Myocyte (in vitro differentiated cells): Measurements from ENCODE around the gene XIRP1. TPM values are rescaled to one million over a fixed set of nuclear protein-coding genes. Genes with fewer than 3 reads are reported as not detected.

Experiments
- DNase-seq: peaks from one replicate; pipeline ENCODE4 v3.0.0-alpha.2; 2012; ENCODE audit warnings: low read depth
- total RNA-seq: library from RNA; depleted of rRNA; stranded (reverse); fragments of >200 nt; gene quantifications from 2 replicates; pipeline ENCODE4 v1.2.3, GENCODE V29; 2014

Gene XIRP1
- total RNA-seq, 1 donor from 2014 or later = 142 TPM

- DNase-seq = peak; percentile 74
These were observed 16.2 kb upstream of the XIRP1 start for GRCh38 chr3:39208463-39209055.

GRCh38 chr3:39207361-39208186 lies 15.2 kb upstream of the XIRP1 start:
- DNase-seq = no peak

- no peak for DNase-seq
These were observed 13.6 kb upstream of the XIRP1 start for GRCh38 chr3:39205919-39206516.

- DNase-seq = peak; percentile 67
These were observed 12.7 kb upstream of the XIRP1 start for GRCh38 chr3:39205131-39205530.

- no peak for DNase-seq
These were observed 11.5 kb upstream of the XIRP1 start for GRCh38 chr3:39203860-39204259.

- DNase-seq = no peak
These were observed 11.0 kb upstream of the XIRP1 start for GRCh38 chr3:39203402-39203801.

GRCh38 chr3:39202094-39202493 lies 9.7 kb upstream of the XIRP1 start:
- no peak for DNase-seq

GRCh38 chr3:39196671-39197356 lies 4.4 kb upstream of the XIRP1 start:
- peak; percentile 46 for DNase-seq

- DNase-seq = no peak
These were observed 3.6 kb upstream of the XIRP1 start for GRCh38 chr3:39196034-39196433.

- peak; percentile 98 for DNase-seq
These were observed 996 bp upstream of the XIRP1 start for GRCh38 chr3:39193391-39193790.

- peak; percentile 27 for DNase-seq
These were observed 622 bp downstream of the XIRP1 start for GRCh38 chr3:39191773-39192172.

GRCh38 chr3:39191111-39191510 lies 1.3 kb downstream of the XIRP1 start:
- DNase-seq = peak; percentile 79

GRCh38 chr3:39190281-39191025 lies 1.9 kb downstream of the XIRP1 start:
- DNase-seq = peak; percentile 75

- DNase-seq = peak; percentile 73
These were observed 2.5 kb downstream of the XIRP1 start for GRCh38 chr3:39189959-39190269.

GRCh38 chr3:39189150-39189958 lies 3.0 kb downstream of the XIRP1 start:
- DNase-seq = no peak

- DNase-seq = no peak
These were observed 3.9 kb downstream of the XIRP1 start for GRCh38 chr3:39188271-39189149.

- DNase-seq = no peak
These were observed 4.8 kb downstream of the XIRP1 start for GRCh38 chr3:39187372-39188155.

GRCh38 chr3:39186692-39187151 lies 5.7 kb downstream of the XIRP1 start:
- DNase-seq = no peak
